ENCODE measurements around the gene CCL27.

The CCL27 gene

GRCh38 chr9:34636791-34637355, 25.6 kb downstream of the CCL27 start:
- peak overlapping the region; percentile 83 for H3K4me3 ChIP-seq (ENCODE audit: low read depth, low read length)
- no peak for DNase-seq (ENCODE audit: low read depth)
- no peak for TF ChIP-seq CTCF (IDR thresholded peaks at IDR 0.05; ENCODE audit: control insufficient read depth, extremely low read depth, insufficient read depth)

DNA sequence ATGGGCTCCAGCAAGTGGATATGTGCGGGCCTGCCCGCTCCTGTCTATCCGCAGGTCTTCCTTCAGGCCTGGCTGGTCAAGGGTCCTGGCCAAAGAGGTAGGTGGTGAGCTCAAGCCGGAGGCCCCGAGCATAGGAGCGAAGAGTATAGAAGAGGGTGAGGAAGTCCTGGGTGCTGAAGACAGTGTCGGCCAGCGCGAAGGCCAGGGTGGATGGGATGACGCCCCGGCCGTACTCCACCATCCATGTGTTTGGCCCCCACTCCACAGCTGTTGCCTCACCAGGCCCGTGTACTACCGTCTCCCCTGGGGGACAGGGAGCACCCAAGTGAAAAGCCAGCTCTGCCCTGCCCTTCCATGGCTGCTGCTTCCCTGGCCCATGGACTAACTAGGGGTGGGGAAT, 26.9 kb downstream of the CCL27 start:
- TF ChIP-seq CTCF (IDR thresholded peaks at IDR 0.05; ENCODE audit: control insufficient read depth, extremely low read depth, insufficient read depth), result no peak
- H3K4me3 ChIP-seq (ENCODE audit: low read depth, low read length), result peak overlapping the region; percentile 83
- no peak for DNase-seq (ENCODE audit: low read depth)

DNA sequence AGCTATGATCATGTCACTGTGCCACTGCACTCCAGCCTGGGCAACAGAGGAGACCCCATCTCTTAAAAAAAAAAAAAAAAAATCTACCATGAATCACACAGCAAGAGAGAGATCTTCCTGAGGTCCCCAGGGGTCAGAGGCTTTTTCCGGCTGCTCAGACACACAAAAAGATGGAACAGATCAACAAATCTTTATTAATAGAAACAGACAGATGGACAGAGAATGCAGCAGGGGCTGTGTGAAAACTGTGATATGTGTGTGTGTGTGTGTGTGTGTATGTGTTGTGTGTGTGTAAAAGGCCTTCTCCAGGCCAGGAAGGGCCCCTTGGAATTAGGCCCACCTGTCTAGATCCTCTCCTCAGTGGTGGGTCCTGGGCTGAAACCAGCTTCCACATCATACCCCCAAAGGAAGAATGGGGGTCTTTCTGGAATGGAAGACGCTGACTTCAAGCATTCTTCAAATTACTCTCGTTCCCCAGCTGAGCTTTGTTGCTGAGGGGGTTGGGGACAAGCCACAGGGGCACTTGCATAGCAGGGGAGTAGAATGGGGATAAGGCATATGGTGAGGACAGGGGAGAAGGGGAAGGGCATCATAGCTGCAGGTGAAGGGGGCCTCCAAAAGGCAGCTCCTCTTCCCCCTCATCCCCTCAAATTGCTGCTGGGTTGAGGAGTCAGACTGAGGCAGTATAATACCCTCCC, 27.8 kb downstream of the CCL27 start:
- DNase-seq (ENCODE audit: low read depth), result no peak
- no peak overlapping the region for H3K4me3 ChIP-seq (ENCODE audit: low read depth, low read length)
- no peak for TF ChIP-seq CTCF (IDR thresholded peaks at IDR 0.05; ENCODE audit: control insufficient read depth, extremely low read depth, insufficient read depth)

DNA sequence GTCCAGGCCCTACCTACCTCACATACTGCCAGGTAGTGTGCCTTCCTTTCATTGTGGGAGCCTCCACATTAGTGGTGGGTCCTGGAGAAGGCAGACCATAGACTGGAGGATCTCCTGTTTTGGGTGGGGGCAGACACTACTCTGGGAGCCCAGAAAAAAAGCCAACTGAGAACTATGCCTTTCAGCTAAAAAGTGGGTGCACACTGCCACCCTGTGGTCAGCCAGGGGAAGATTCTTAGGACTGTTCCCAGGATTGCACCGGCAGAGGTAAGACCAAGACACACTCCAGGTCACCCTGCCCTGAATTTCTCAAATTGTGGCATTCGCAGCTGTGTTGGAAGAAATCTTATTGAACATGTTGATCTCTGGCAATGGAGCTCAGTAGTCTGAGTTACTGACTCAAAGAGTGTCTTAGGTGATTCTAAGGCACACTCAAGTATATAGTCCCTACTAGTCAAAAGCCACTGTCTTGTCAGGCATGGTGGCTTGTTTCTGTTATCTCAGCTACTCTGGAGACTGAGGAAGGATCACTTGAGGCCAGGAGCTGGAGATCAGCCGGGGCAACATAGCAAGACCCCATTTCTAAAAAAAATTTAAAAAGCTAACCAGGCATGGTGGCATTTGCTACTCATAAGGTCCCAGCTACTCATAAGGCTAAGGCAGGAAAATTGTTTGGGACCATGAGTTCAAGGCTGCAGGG, 28.5 kb downstream of the CCL27 start:
- peak; percentile 89 for TF ChIP-seq CTCF (IDR thresholded peaks at IDR 0.05; ENCODE audit: control insufficient read depth, extremely low read depth, insufficient read depth)
- DNase-seq (ENCODE audit: low read depth), result peak; percentile 28
- H3K4me3 ChIP-seq (ENCODE audit: low read depth, low read length), result no peak overlapping the region

GRCh38 chr9:34633166-34633565, 29.3 kb downstream of the CCL27 start:
- no peak for DNase-seq (ENCODE audit: low read depth)
- no peak for TF ChIP-seq CTCF (IDR thresholded peaks at IDR 0.05; ENCODE audit: control insufficient read depth, extremely low read depth, insufficient read depth)
- no peak overlapping the region for H3K4me3 ChIP-seq (ENCODE audit: low read depth, low read length)

DNA sequence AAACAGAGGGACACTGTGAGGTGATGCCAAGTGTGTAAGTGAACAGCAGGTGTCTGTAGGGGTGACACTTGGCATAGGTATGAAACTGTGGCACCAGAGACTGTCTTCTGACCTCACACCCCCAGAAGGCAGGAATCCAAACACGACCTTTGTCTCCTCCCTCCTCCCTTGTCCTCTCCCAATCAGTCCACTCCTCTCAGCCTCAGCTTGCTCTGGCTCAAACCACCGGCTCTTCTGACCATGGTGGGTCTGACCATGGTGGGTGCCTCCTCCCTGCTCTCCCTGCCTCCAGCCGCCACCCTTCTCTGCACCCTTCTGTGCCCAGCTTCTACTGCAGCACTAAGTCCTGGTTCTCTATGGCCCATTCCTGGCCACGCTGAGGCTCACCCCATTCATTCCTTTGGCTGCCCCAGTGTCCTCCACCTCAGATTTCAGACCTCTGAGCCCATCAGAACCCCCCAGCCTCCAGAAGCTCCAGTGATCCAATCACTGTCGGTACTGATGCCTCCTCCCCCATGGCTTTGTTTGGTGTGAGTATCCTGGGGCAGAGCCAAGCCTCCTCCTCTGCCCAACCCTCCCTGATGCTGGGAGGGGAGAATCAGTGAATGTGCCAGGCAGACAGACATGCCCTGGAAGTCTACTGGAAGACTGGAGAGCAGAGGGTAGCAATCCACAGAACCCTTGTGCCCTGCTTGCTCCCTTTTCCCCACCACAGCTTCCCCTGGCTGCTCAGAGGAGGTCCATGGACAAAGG, 31.9 kb downstream of the CCL27 start:
- TF ChIP-seq CTCF (IDR thresholded peaks at IDR 0.05; ENCODE audit: control insufficient read depth, extremely low read depth, insufficient read depth), result no peak
- H3K4me3 ChIP-seq (ENCODE audit: low read depth, low read length), result no peak overlapping the region
- DNase-seq (ENCODE audit: low read depth), result no peak

All from LNCaP clone FGC (cell line).